ENCODE data around the gene ZNF474.

ZNF474 gene

DNA sequence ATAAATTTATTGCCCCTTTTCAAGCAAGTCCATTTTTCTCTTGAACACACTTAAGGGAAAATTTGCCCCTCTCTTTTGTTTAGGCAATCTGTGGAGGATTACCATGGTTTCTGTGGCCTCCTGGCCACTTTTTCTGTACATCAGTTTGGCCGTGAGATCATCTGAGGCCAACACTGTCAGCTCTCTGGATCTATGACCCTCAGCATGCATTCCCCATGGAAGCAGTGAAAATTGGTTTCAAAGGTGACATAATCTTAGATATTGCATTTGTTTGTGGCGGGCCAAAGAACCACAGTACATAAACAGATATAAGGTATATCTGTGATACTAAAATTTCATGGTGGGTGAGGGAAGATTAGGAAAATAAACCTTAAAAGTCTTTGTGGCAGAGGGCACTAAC, 4.6 kb upstream of the ZNF474 start:
- no peak overlapping the region for H2BK5ac ChIP-seq (ENCODE audit: low read length)
- no peaks in the 10 kb centered on the region for H3K36me3 ChIP-seq (ENCODE audit: control insufficient read depth, insufficient read depth, low read length)
- H3K79me2 ChIP-seq (ENCODE audit: control insufficient read depth, insufficient read depth, low read length) = no peaks in the 10 kb centered on the region
- no peak overlapping the region for H3K27ac ChIP-seq (ENCODE audit: low read depth, low read length)
- H3K79me1 ChIP-seq (ENCODE audit: low read length) = no peaks in the 10 kb centered on the region
- H2AK5ac ChIP-seq (ENCODE audit: low read length) = no peak overlapping the region
- H2BK15ac ChIP-seq (replicated peaks; ENCODE audit: low read depth) = no peak overlapping the region
- no peak for DNase-seq
- no peak overlapping the region for H3K9ac ChIP-seq (ENCODE audit: low read length)
- H2BK120ac ChIP-seq (ENCODE audit: low read depth, low read length) = no peak overlapping the region
- no peak overlapping the region for H3K4me2 ChIP-seq (ENCODE audit: low read length)
- H4K5ac ChIP-seq (ENCODE audit: low read length) = no peak overlapping the region
- no peak overlapping the region for H3K4me3 ChIP-seq (ENCODE audit: low read length)
- H4K8ac ChIP-seq (ENCODE audit: low read depth, low read length) = no peak overlapping the region
- no peak overlapping the region for H3K23ac ChIP-seq (ENCODE audit: low read length)
- WGBS (ENCODE audit: extremely low coverage, insufficient coverage, low lambda C conversion rate) = no CpG with 5 or more reads among the region's 2 CpGs
- H3K18ac ChIP-seq (ENCODE audit: low read length) = no peak overlapping the region
- no peaks in the 10 kb centered on the region for H3K4me1 ChIP-seq (ENCODE audit: control insufficient read depth, low read depth, low read length)
- H3K4ac ChIP-seq (ENCODE audit: low read depth, low read length) = no peak overlapping the region
- no peaks in the 10 kb centered on the region for H3K27me3 ChIP-seq (ENCODE audit: insufficient read depth, low read length, poor library complexity)
- H3K56ac ChIP-seq (ENCODE audit: low read length) = no peak overlapping the region

DNA sequence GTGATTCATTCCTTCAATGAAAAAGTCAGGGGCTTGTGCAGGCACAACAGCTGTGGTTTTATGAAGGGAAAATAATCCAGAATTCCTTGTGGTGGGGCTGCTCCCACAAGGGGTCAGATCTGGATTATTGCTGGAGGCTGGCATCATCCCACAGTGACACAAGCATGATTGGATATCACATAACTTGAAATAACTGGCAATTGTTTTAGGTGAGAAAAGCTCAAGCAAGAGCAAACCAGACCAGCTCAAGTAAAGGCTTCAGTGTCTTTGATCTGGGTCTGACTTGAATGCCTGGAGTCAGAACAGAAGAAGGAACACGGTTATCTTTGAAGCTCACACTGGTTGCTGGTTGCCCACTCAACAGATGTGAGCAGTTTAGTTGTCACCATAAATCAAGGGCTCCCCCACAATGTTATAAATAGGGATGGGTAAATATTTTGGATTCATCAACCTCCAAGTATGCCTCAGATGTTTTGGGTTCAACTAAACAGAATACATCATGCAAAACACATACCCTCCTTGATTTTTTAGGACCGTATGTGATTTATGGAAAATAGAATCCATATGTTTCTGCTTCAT, 3.1 kb upstream of the ZNF474 start:
- no peaks in the 10 kb centered on the region for H3K36me3 ChIP-seq (ENCODE audit: control insufficient read depth, insufficient read depth, low read length)
- H3K4me3 ChIP-seq (ENCODE audit: low read length) = no peak overlapping the region
- no peak overlapping the region for H3K4me2 ChIP-seq (ENCODE audit: low read length)
- H4K8ac ChIP-seq (ENCODE audit: low read depth, low read length) = no peak overlapping the region
- H3K4me1 ChIP-seq (ENCODE audit: control insufficient read depth, low read depth, low read length) = no peaks in the 10 kb centered on the region
- no peak overlapping the region for H3K23ac ChIP-seq (ENCODE audit: low read length)
- no CpG with 5 or more reads among the region's 2 CpGs for WGBS (ENCODE audit: extremely low coverage, insufficient coverage, low lambda C conversion rate)
- no peak overlapping the region for H3K9ac ChIP-seq (ENCODE audit: low read length)
- no peak overlapping the region for H2AK5ac ChIP-seq (ENCODE audit: low read length)
- H3K79me2 ChIP-seq (ENCODE audit: control insufficient read depth, insufficient read depth, low read length) = no peaks in the 10 kb centered on the region
- H3K18ac ChIP-seq (ENCODE audit: low read length) = no peak overlapping the region
- H2BK5ac ChIP-seq (ENCODE audit: low read length) = no peak overlapping the region
- no peak for DNase-seq
- H3K79me1 ChIP-seq (ENCODE audit: low read length) = no peaks in the 10 kb centered on the region
- H3K4ac ChIP-seq (ENCODE audit: low read depth, low read length) = no peak overlapping the region
- no peak overlapping the region for H3K27ac ChIP-seq (ENCODE audit: low read depth, low read length)
- H2BK120ac ChIP-seq (ENCODE audit: low read depth, low read length) = no peak overlapping the region
- H3K56ac ChIP-seq (ENCODE audit: low read length) = no peak overlapping the region
- H4K5ac ChIP-seq (ENCODE audit: low read length) = no peak overlapping the region
- no peak overlapping the region for H2BK15ac ChIP-seq (replicated peaks; ENCODE audit: low read depth)
- H3K27me3 ChIP-seq (ENCODE audit: insufficient read depth, low read length, poor library complexity) = no peaks in the 10 kb centered on the region

DNA sequence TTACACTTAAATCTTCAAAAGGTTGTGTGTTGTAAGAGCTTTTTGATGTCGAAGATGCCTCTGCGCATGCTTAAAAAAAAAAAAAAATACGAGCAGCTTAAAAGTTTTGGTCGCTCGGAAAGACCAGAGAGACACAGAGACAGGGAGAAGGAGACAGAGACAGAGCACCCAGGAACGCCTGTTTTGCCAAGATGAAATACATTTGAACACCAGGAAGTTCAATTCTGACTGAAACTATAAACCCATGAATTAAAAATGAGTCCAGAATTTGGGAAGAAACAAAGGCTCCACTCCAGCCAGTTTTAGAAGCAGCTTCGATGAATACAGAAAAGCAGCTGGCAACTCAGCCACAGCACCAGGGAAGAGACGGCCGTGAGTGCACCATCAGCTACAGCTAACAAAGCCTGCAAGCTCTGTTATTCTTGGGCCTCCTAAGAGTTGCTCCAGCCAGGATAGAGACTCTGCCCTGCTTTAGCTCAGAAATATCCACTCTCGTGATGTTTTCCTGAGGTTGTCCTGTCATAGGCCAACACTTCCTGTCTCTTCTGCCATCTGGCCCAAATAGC, 2.5 kb upstream of the ZNF474 start:
- H4K5ac ChIP-seq (ENCODE audit: low read length) = no peak overlapping the region
- no peak overlapping the region for H4K8ac ChIP-seq (ENCODE audit: low read depth, low read length)
- no peak overlapping the region for H3K4me2 ChIP-seq (ENCODE audit: low read length)
- no peak overlapping the region for H2BK5ac ChIP-seq (ENCODE audit: low read length)
- H3K9ac ChIP-seq (ENCODE audit: low read length) = no peak overlapping the region
- no peak overlapping the region for H2BK120ac ChIP-seq (ENCODE audit: low read depth, low read length)
- H3K36me3 ChIP-seq (ENCODE audit: control insufficient read depth, insufficient read depth, low read length) = no peaks in the 10 kb centered on the region
- H3K27ac ChIP-seq (ENCODE audit: low read depth, low read length) = no peak overlapping the region
- no peaks in the 10 kb centered on the region for H3K79me1 ChIP-seq (ENCODE audit: low read length)
- no peak overlapping the region for H2BK15ac ChIP-seq (replicated peaks; ENCODE audit: low read depth)
- no peak overlapping the region for H3K56ac ChIP-seq (ENCODE audit: low read length)
- no peak overlapping the region for H3K4me3 ChIP-seq (ENCODE audit: low read length)
- no peaks in the 10 kb centered on the region for H3K79me2 ChIP-seq (ENCODE audit: control insufficient read depth, insufficient read depth, low read length)
- no peak overlapping the region for H3K4ac ChIP-seq (ENCODE audit: low read depth, low read length)
- DNase-seq = no peak
- H3K4me1 ChIP-seq (ENCODE audit: control insufficient read depth, low read depth, low read length) = no peaks in the 10 kb centered on the region
- no CpG with 5 or more reads among the region's 10 CpGs for WGBS (ENCODE audit: extremely low coverage, insufficient coverage, low lambda C conversion rate)
- no peak overlapping the region for H2AK5ac ChIP-seq (ENCODE audit: low read length)
- H3K27me3 ChIP-seq (ENCODE audit: insufficient read depth, low read length, poor library complexity) = no peaks in the 10 kb centered on the region
- H3K18ac ChIP-seq (ENCODE audit: low read length) = peak overlapping the region; percentile 28
- no peak overlapping the region for H3K23ac ChIP-seq (ENCODE audit: low read length)

DNA sequence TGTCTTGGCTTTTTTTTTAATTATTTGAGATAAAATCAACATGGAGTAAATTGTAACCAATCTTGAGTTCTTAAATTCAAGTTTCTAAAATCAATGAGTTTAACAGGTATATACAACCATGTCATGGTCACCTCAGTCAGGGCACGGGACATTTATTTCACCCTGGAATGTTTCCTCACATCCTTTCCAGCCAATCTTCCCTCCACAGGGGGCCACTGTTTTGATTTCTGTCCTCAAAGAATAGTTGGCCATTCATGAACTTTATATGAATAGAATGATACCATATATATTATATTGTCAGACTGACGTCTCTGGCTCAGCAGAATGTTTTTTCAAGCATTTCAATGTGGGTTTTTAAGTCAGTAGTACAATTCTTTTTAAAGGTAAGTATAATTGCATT, 806 bp downstream of the ZNF474 start:
- H4K8ac ChIP-seq (ENCODE audit: low read depth, low read length) = no peak overlapping the region
- H3K4me1 ChIP-seq (ENCODE audit: control insufficient read depth, low read depth, low read length) = no peaks in the 10 kb centered on the region
- no peaks in the 10 kb centered on the region for H3K79me2 ChIP-seq (ENCODE audit: control insufficient read depth, insufficient read depth, low read length)
- H3K27me3 ChIP-seq (ENCODE audit: insufficient read depth, low read length, poor library complexity) = no peaks in the 10 kb centered on the region
- no peak overlapping the region for H2BK15ac ChIP-seq (replicated peaks; ENCODE audit: low read depth)
- H3K4me3 ChIP-seq (ENCODE audit: low read length) = no peak overlapping the region
- H2AK5ac ChIP-seq (ENCODE audit: low read length) = no peak overlapping the region
- WGBS (ENCODE audit: extremely low coverage, insufficient coverage, low lambda C conversion rate) = no CpG with 5 or more reads among the region's 2 CpGs
- no peak overlapping the region for H3K27ac ChIP-seq (ENCODE audit: low read depth, low read length)
- no peak overlapping the region for H2BK120ac ChIP-seq (ENCODE audit: low read depth, low read length)
- H3K23ac ChIP-seq (ENCODE audit: low read length) = no peak overlapping the region
- H3K36me3 ChIP-seq (ENCODE audit: control insufficient read depth, insufficient read depth, low read length) = no peaks in the 10 kb centered on the region
- DNase-seq = peak; percentile 66
- H3K4ac ChIP-seq (ENCODE audit: low read depth, low read length) = no peak overlapping the region
- no peak overlapping the region for H2BK5ac ChIP-seq (ENCODE audit: low read length)
- no peak overlapping the region for H3K56ac ChIP-seq (ENCODE audit: low read length)
- H4K5ac ChIP-seq (ENCODE audit: low read length) = no peak overlapping the region
- H3K9ac ChIP-seq (ENCODE audit: low read length) = no peak overlapping the region
- no peaks in the 10 kb centered on the region for H3K79me1 ChIP-seq (ENCODE audit: low read length)
- no peak overlapping the region for H3K18ac ChIP-seq (ENCODE audit: low read length)
- H3K4me2 ChIP-seq (ENCODE audit: low read length) = no peak overlapping the region

DNA sequence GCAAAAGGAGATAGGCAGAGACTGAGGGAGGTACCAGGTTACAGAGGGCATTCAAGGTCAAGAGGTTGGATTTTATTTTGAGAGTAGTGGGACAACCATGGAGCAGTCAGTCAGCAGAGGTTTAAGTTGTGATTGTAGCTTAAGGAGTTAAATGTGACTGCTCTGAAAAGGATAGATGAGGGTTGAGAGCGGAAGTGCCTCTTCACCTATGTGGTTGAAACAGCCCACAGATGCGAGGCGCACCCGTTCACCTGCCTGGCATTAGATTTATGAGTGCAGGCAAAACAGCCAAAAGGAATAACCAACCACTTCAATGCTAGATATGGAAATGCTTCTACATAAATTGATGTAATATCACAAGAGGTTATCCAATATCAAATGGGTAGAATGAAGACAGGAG, 8.4 kb downstream of the ZNF474 start:
- Histone ChIP-seq H2BK120ac (ENCODE audit: low read depth, low read length) (no peak overlapping the region), H3K9ac (ENCODE audit: low read length) (no peak overlapping the region), H4K8ac (ENCODE audit: low read depth, low read length) (no peak overlapping the region), H3K4me3 (ENCODE audit: low read length) (no peak overlapping the region), H3K4me1 (ENCODE audit: control insufficient read depth, low read depth, low read length) (no peaks in the 10 kb centered on the region), H3K79me1 (ENCODE audit: low read length) (no peaks in the 10 kb centered on the region), H3K27me3 (ENCODE audit: insufficient read depth, low read length, poor library complexity) (no peaks in the 10 kb centered on the region), H2AK5ac (ENCODE audit: low read length) (no peak overlapping the region), H3K4me2 (ENCODE audit: low read length) (no peak overlapping the region), H3K56ac (ENCODE audit: low read length) (no peak overlapping the region), H3K27ac (ENCODE audit: low read depth, low read length) (no peak overlapping the region), H4K5ac (ENCODE audit: low read length) (no peak overlapping the region), H2BK5ac (ENCODE audit: low read length) (no peak overlapping the region), H2BK15ac (replicated peaks; ENCODE audit: low read depth) (no peak overlapping the region), H3K4ac (ENCODE audit: low read depth, low read length) (no peak overlapping the region), H3K36me3 (ENCODE audit: control insufficient read depth, insufficient read depth, low read length) (no peaks in the 10 kb centered on the region), H3K79me2 (ENCODE audit: control insufficient read depth, insufficient read depth, low read length) (no peaks in the 10 kb centered on the region), H3K18ac (ENCODE audit: low read length) (no peak overlapping the region), H3K23ac (ENCODE audit: low read length) (no peak overlapping the region)
- WGBS (ENCODE audit: extremely low coverage, insufficient coverage, low lambda C conversion rate) = no CpG with 5 or more reads among the region's 4 CpGs
- DNase-seq = no peak

DNA sequence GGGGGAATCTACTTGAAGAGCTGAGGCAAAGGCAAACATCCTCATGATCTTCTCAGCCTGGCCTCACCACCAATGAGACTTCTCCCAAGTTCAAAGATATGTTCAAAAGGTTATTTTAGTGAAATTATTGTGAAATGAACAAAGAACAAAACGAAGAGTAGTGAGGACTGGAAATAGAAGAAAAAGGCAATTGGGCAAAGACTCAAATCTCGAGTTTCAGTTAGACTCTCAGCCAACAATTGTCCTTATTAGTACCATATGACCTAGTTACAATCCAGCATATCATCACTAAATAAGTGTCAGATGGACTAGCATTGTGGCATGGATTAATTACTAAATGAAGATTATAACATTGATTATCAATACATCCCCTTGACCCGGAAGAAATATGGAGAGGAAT, 9.0 kb downstream of the ZNF474 start:
- WGBS (ENCODE audit: extremely low coverage, insufficient coverage, low lambda C conversion rate) = no CpG with 5 or more reads among the region's 3 CpGs
- Histone ChIP-seq H2BK5ac (ENCODE audit: low read length) (no peak overlapping the region), H3K4me1 (ENCODE audit: control insufficient read depth, low read depth, low read length) (no peaks in the 10 kb centered on the region), H2AK5ac (ENCODE audit: low read length) (no peak overlapping the region), H3K23ac (ENCODE audit: low read length) (no peak overlapping the region), H3K27me3 (ENCODE audit: insufficient read depth, low read length, poor library complexity) (no peaks in the 10 kb centered on the region), H3K4ac (ENCODE audit: low read depth, low read length) (no peak overlapping the region), H3K36me3 (ENCODE audit: control insufficient read depth, insufficient read depth, low read length) (no peaks in the 10 kb centered on the region), H3K56ac (ENCODE audit: low read length) (no peak overlapping the region), H4K5ac (ENCODE audit: low read length) (no peak overlapping the region), H3K27ac (ENCODE audit: low read depth, low read length) (no peak overlapping the region), H3K4me3 (ENCODE audit: low read length) (no peak overlapping the region), H3K18ac (ENCODE audit: low read length) (no peak overlapping the region), H3K79me2 (ENCODE audit: control insufficient read depth, insufficient read depth, low read length) (no peaks in the 10 kb centered on the region), H4K8ac (ENCODE audit: low read depth, low read length) (no peak overlapping the region), H3K79me1 (ENCODE audit: low read length) (no peaks in the 10 kb centered on the region), H3K4me2 (ENCODE audit: low read length) (no peak overlapping the region), H2BK15ac (replicated peaks; ENCODE audit: low read depth) (no peak overlapping the region), H2BK120ac (ENCODE audit: low read depth, low read length) (no peak overlapping the region), H3K9ac (ENCODE audit: low read length) (no peak overlapping the region)
- DNase-seq = no peak

Data from mesendoderm (in vitro differentiated cells).